Esophagus squamous epithelium (tissue), 5 donors: Measurements from ENCODE around the gene ARRDC3. TPM values are rescaled to one million over a fixed set of nuclear protein-coding genes. Genes with fewer than 3 reads are reported as not detected.

Source experiments
- DNase-seq: peaks from one replicate; lab custom pipeline; 2025; lab: John Stamatoyannopoulos, UW
- H3K27ac ChIP-seq, 4 donors: fragments of 200-600 bp; sonication (generic); one replicate each; pipeline ENCODE4 v1.5.1; 2016 to 2019; ENCODE audit warnings: mild to moderate bottlenecking in 1 of 4
- H3K27me3 ChIP-seq, 4 donors: fragments of 200-600 bp; sonication (generic); 1 replicate in 3 of 4; 2 replicates in 1 of 4; pipeline versions ENCODE4 v1.5.1 to v1.6.0; 2017 to 2021; ENCODE audit warnings: antibody characterized with exemption in 1 of 4
- H3K36me3 ChIP-seq, 3 donors: fragments of 200-600 bp; sonication (generic); one replicate each; pipeline ENCODE4 v1.5.1; 2016 to 2019
- H3K4me1 ChIP-seq, 3 donors: fragments of 200-600 bp; sonication (generic); one replicate each; pipeline ENCODE4 v1.5.1; 2017 to 2019
- H3K4me3 ChIP-seq, 4 donors: fragments of 200-600 bp; sonication (generic); 1 replicate in 3 of 4; 2 replicates in 1 of 4; pipeline ENCODE4 v1.5.1; 2016 to 2019; ENCODE audit warnings: mild to moderate bottlenecking in 2 of 4, moderate library complexity in 1 of 4
- H3K9me3 ChIP-seq, 3 donors: fragments of 200-600 bp; sonication (generic); one replicate each; pipeline ENCODE4 v1.5.1; 2016 to 2019
- CTCF ChIP-seq, 6 experiments: fragments of 450-650 bp in 4 of 6; fragments of 200-600 bp in 2 of 6; sonication (generic) in 2 of 6; IDR thresholded peaks; one replicate each; pipeline ENCODE4 v1.5.1; 2016 to 2019; ENCODE audit warnings: antibody characterized with exemption in 6 of 6, mild to moderate bottlenecking in 4 of 6, moderate library complexity in 4 of 6
- POLR2A ChIP-seq, 4 donors: fragments of 450-650 bp; IDR thresholded peaks; one replicate each; pipeline ENCODE4 v1.6.1; 2017; ENCODE audit warnings: antibody characterized with exemption in 4 of 4, mild to moderate bottlenecking in 4 of 4, moderate library complexity in 3 of 4
- WGBS, 2 donors: methylation state at CpG; one replicate each; pipeline ENCODE4 v1.1.5; 2018; 5-methylcytosine and 5-hydroxymethylcytosine counted together
- intact Hi-C: fragments of 100-400 bp; cut with DNase I; formaldehyde crosslinking; loops from one replicate; pipeline ENCODE4 v1.15.0; 2022
- total RNA-seq, 4 donors: library from RNA; depleted of rRNA; stranded (reverse); fragments of >200 nt; gene quantifications; one replicate each; pipeline ENCODE4 v1.1.0, GENCODE V29; 2016
- donor health status: DM: yes; HTN: yes; CAD: no.

Gene ARRDC3
- total RNA-seq, 4 donors from 2014 or later: 35.4 to 64.8 (median 54.7) TPM

GRCh38 chr5:91379246-91379913, 3.7 kb downstream of the ARRDC3 start:
- Histone ChIP-seq H3K27ac (peak overlapping the region; percentile 96 to 100 (median 98)), H3K4me3 (peak overlapping the region; percentile 63 to 91 (median 78)), H3K4me1 (peaks cover 9 to 47% (median 22%) of the 10 kb centered on the region in 3 donors), H3K27me3 (no peaks in the 10 kb centered on the region), H3K36me3 (peaks cover 0 to 40% (median 6%) of the 10 kb centered on the region in 3 donors), H3K9me3 (no peaks in the 10 kb centered on the region)
- DNase-seq: no peak
- no peak for TF ChIP-seq CTCF (IDR thresholded peaks at IDR 0.05)
- TF ChIP-seq POLR2A (IDR thresholded peaks at IDR 0.05): no peak
- intact Hi-C loops: no loop called here
- WGBS, 2 donors: 1 to 2% methylated on average over 12 of the region's 12 CpGs

GRCh38 chr5:91378752-91379211, 4.3 kb downstream of the ARRDC3 start:
- Histone ChIP-seq H3K27me3 (no peaks in the 10 kb centered on the region), H3K27ac (peak overlapping the region in 3 of 4 donors; percentile 36 to 100 (median 98)), H3K4me3 (peak overlapping the region in 3 of 4 donors; percentile 73 to 91 (median 84)), H3K4me1 (peaks cover 4 to 47% (median 18%) of the 10 kb centered on the region in 3 donors), H3K9me3 (no peaks in the 10 kb centered on the region), H3K36me3 (peaks cover 0 to 46% (median 8%) of the 10 kb centered on the region in 3 donors)
- WGBS, 2 donors: 34 to 41% methylated on average over 5 of the region's 5 CpGs
- no peak for DNase-seq
- intact Hi-C loops: no loop called here
- TF ChIP-seq CTCF (IDR thresholded peaks at IDR 0.05): no peak

GRCh38 chr5:91374893-91375520, 8.1 kb downstream of the ARRDC3 start:
- 91 to 96% methylated on average over 6 of the region's 6 CpGs for WGBS, 2 donors
- peaks cover 7 to 84% (median 11%) of the 10 kb centered on the region in 3 donors for H3K36me3 ChIP-seq
- H3K27ac ChIP-seq: peak overlapping the region in 2 of 4 donors; percentile 14 to 40
- H3K9me3 ChIP-seq: no peaks in the 10 kb centered on the region
- DNase-seq: no peak
- peaks cover 4 to 67% (median 18%) of the 10 kb centered on the region in 3 donors for H3K4me1 ChIP-seq
- intact Hi-C loops: no loop called here
- no peak overlapping the region for H3K4me3 ChIP-seq
- H3K27me3 ChIP-seq: no peaks in the 10 kb centered on the region
- TF ChIP-seq POLR2A (IDR thresholded peaks at IDR 0.05) (no peak), CTCF (IDR thresholded peaks at IDR 0.05) (no peak)

- H3K36me3 ChIP-seq: peaks cover 7 to 98% (median 11%) of the 10 kb centered on the region in 3 donors
- no peak for TF ChIP-seq POLR2A (IDR thresholded peaks at IDR 0.05)
- no peak for TF ChIP-seq CTCF (IDR thresholded peaks at IDR 0.05)
- peak overlapping the region in 1 of 4 donors; percentile 7 for H3K27ac ChIP-seq
- no peak overlapping the region for H3K4me3 ChIP-seq
- 83 to 89% methylated on average over 5 of the region's 5 CpGs for WGBS, 2 donors
- DNase-seq: no peak
- peaks cover 2 to 69% (median 15%) of the 10 kb centered on the region in 3 donors for H3K4me1 ChIP-seq
- intact Hi-C loops: no loop called here
- no peaks in the 10 kb centered on the region for H3K27me3 ChIP-seq
- no peaks in the 10 kb centered on the region for H3K9me3 ChIP-seq
Measured at GRCh38 chr5:91373600-91373999, 9.5 kb downstream of the ARRDC3 start.

GRCh38 chr5:91373006-91373405, 10.1 kb downstream of the ARRDC3 start:
- TF ChIP-seq POLR2A (IDR thresholded peaks at IDR 0.05): no peak
- no peak overlapping the region for H3K4me3 ChIP-seq
- H3K9me3 ChIP-seq: no peaks in the 10 kb centered on the region
- no peak for DNase-seq
- peak overlapping the region in 3 of 4 donors; percentile 4 to 26 (median 5) for H3K27ac ChIP-seq
- peaks cover 7 to 100% (median 12%) of the 10 kb centered on the region in 3 donors for H3K36me3 ChIP-seq
- WGBS, 2 donors: 71 to 93% methylated on average over 1 of the region's 1 CpG
- H3K4me1 ChIP-seq: peaks cover 0 to 63% (median 11%) of the 10 kb centered on the region in 3 donors
- no peaks in the 10 kb centered on the region for H3K27me3 ChIP-seq
- intact Hi-C loops: no loop called here
